Stimulated activated CD4-positive, alpha-beta T cell treated with anti-CD3 and anti-CD28 coated beads, Interleukin-1b, Interleukin-23, amount 100 ng/mL, for 48 hours (primary cell): ENCODE results near the gene LSM2.

Source experiments
- DNase-seq: peaks from one replicate; pipeline ENCODE4 v3.0.0-alpha.2; 2020

Gene LSM2

GRCh38 chr6:31775633-31776484 lies 30.9 kb downstream of the LSM2 start:
- DNase-seq = no peak

GRCh38 chr6:31775184-31775583 lies 31.6 kb downstream of the LSM2 start:
- DNase-seq = no peak

GRCh38 chr6:31771992-31772358 lies 34.8 kb downstream of the LSM2 start:
- DNase-seq = no peak

DNA sequence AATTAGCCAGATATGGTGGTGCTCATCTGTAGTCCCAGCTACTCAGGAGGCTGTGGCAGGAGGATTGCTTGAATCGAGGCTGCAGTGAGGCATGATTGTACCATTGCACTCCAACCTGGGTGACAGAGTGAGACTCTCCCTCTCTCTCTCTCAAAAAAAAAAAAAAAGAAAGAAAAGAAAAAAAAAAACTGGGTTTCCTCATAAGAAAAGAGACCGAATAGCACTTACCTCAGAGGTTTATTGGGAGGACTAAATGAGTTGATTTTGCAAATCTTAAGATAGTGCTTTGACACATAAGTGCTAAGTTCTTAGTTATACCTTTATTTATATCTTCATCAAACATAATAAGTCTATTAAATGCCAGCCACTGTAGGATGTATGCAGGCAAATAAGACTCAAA lies 35.9 kb downstream of the LSM2 start:
- no peak for DNase-seq

DNA sequence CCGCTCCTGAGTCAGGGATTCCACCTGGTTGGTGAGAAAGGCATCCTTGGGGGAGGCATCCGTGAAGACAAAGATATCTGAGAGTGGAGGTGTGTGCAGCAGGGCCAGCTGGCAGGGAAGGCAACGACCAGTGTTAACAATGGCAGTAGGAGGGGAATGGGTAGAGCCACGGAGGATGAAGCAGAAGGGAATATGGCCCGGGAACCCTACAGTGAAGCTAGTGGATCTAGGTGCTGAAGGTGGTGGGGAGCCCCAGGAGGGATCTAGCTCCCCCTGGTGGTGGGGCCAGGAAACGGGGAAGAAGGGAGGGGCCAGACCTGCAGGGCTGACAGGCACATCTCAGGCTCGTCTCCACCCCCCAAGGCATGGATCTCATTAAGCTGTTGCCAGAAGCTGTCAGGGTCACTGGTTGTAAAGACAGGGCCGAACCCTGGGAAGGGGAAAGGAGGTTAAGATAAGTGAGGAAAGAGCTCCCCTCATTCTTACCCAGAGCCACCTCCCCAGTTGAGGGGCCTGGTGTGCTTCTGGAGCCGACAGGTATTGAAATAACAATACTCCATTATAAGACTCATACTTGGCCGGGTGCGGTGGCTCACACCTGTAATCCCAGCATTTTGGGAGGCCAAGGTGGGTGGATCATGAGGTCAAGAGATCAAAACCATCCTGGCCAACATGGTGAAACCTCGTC lies 36.9 kb downstream of the LSM2 start:
- DNase-seq = peak; percentile 86

GRCh38 chr6:31768363-31769257 lies 38.2 kb downstream of the LSM2 start:
- no peak for DNase-seq

- DNase-seq = no peak
Measured at GRCh38 chr6:31767096-31767645, 39.6 kb downstream of the LSM2 start.

- no peak for DNase-seq
Measured at GRCh38 chr6:31765910-31766794, 40.6 kb downstream of the LSM2 start.

- DNase-seq = no peak
Measured at GRCh38 chr6:31765559-31765909, 41.2 kb downstream of the LSM2 start.

GRCh38 chr6:31764198-31764597 lies 42.6 kb downstream of the LSM2 start:
- no peak for DNase-seq

GRCh38 chr6:31763619-31763940 lies 43.2 kb downstream of the LSM2 start:
- DNase-seq = no peak

DNA sequence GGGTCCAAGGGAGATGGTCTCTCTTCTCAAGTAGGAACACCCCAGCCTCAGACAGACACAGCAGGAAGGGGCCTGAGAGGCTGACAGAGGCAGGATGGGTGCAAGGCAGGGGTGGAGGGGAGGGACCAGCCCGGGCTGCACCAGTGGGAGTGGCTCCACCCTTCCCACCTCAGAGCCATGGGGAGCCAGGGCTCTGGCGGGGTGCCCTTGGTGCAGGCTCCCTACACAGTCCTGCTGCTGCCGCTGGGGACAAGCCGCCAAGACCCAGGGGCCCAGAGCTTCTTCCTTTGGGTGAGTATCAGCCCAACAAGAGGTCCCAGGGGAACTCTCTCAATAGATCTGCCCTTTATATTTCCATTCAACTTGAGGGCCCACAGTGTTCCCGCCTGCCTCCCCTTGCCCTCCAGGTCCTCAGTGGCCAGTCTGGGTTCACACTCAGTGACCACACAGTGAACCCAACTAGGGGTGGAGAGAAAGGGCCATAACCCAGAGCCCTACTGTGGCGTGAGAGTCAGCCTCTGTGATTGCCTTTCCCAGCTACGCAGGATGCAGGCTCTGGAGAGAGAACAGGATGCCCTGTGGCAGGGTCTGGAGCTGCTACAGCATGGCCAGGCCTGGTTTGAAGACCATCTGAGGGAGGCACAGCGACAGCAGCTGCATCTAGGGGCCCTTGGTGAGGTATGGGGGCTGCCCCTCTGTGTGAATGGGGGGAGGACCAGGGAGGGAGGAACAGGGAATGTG lies 43.7 kb downstream of the LSM2 start:
- no peak for DNase-seq

DNA sequence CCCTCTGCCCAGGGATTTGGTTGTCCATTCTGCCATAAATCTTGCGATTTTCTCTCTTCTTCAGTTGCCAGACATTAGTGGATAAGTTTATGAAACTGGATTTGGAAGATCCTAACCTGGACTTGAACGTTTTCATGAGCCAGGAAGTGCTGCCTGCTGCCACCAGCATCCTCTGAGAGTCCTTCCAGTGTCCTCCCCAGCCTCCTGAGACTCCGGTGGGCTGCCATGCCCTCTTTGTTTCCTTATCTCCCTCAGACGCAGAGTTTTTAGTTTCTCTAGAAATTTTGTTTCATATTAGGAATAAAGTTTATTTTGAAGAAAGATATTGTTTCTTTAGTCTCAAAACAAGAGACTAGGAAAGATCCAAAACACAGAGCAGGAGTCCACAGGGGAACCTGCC lies 44.4 kb downstream of the LSM2 start, which contains the start of gene SAPCD1:
Gene SAPCD1 (plus strand): TSS at position 301 of the 400 bp plus-strand sequence. CDS start 399 bp downstream, outside the sequence.
- DNase-seq = no peak

DNA sequence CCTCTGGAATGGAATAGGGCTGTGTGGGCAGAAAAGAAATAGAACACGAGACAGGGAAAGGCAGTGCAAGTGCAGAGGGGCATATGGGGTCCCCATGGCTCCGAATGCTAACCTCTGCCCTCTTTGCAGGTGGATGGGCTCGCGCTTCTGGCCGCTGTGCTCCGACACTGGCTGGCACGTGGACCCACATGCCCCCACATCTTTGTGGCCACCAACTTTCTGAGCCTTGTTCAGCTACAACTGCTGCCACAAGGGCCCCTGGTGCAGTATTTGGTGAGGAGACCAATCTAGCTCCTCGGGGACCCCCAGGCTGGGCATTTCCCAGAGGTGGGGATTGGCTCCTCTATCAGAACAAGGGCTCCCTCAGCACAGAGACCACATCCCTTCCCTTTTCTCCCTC lies 45.4 kb downstream of the LSM2 start:
- no peak for DNase-seq

DNA sequence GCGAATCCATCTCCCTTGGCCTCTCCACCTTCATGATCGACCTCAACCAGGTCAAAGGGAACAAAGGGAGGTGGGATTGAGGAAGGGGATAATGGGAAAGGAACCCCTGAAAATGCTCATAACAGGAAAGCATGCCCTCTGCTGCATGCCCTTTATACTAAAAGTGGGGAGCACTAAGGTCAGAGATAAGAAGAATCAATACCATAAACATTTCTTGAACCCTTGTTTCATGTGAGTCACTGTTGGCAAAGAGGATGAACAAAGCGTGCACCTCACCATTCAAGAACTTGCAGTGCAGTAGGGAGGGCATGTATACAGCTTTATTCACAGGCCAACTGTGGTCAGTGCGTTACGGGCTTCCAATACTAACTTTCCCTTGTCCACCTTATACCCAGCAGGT lies 46.0 kb downstream of the LSM2 start:
- DNase-seq = no peak

GRCh38 chr6:31758281-31758680 lies 48.5 kb downstream of the LSM2 start:
- no peak for DNase-seq

GRCh38 chr6:31752739-31753319 lies 53.9 kb downstream of the LSM2 start:
- no peak for DNase-seq

- DNase-seq = no peak
Measured at GRCh38 chr6:31750411-31751022, 56.2 kb downstream of the LSM2 start.

DNA sequence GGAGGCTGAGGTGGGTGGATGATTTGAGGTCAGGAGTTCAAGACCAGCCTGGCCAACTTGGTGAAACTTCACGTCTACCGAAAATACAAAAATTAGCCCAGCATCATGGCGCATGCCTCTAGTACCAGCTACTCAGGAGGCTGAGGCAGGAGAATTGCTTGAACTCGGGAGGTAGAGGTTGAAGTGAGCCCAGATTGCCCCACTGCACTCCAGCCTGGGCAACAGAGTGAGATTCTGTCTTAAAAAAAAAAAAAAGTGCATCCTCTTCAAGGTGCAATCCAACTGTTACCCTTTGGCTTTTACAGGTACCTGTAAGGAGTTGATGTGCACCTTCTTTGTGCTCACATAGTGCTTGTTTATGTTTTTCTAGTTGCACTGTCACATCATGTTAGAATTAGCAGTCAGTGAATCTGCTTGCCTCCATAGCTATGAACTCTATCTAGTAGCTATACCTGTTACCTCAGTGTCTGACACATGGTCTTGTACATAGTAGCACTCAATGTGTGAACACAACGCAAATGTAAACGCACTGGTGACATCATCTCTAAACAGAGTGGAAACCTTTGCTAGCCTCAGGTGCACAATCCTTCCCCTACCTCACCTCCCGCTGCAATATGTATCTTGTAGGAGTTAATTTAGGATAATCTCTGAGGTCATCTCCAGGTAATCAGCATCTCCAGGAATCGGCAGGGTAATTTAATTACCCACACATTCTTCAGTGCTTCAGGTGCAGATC lies 57.3 kb downstream of the LSM2 start:
- no peak for DNase-seq
